Uterus (tissue), 4 donors: ENCODE data around the gene MSI2. TPM values are rescaled to one million over a fixed set of nuclear protein-coding genes. Genes with fewer than 3 reads are reported as not detected.

Experiments
- DNase-seq, 2 donors: peaks; one replicate each; pipeline ENCODE4 v3.0.0-alpha.2; 2019 to 2020
- H3K27ac ChIP-seq, 2 donors: fragments of 200-600 bp; sonication (generic); 1 replicate in 1 of 2; 2 replicates in 1 of 2; pipeline ENCODE4 v1.5.1; 2016 to 2018
- H3K27me3 ChIP-seq, 2 donors: fragments of 200-600 bp; sonication (generic); one replicate each; pipeline ENCODE4 v1.5.1; 2018 to 2019; ENCODE audit warnings: control low read depth in 1 of 2
- H3K36me3 ChIP-seq, 2 donors: fragments of 200-600 bp; sonication (generic); one replicate each; pipeline ENCODE4 v1.5.1; 2019; ENCODE audit warnings: control low read depth in 1 of 2
- H3K4me1 ChIP-seq, 2 donors: fragments of 200-600 bp; sonication (generic); one replicate each; pipeline ENCODE4 v1.5.1; 2018 to 2019; ENCODE audit warnings: control low read depth in 1 of 2
- H3K4me3 ChIP-seq, 2 donors: fragments of 200-600 bp; sonication (generic); 1 replicate in 1 of 2; 2 replicates in 1 of 2; pipeline ENCODE4 v1.5.1; 2018 to 2019; ENCODE audit warnings: mild to moderate bottlenecking in 1 of 2
- H3K9me3 ChIP-seq, 2 donors: fragments of 200-600 bp; sonication (generic); one replicate each; pipeline ENCODE4 v1.5.1; 2019; ENCODE audit warnings: control low read depth in 1 of 2
- POLR2A ChIP-seq, 2 donors: fragments of 450-650 bp; IDR thresholded peaks; one replicate each; pipeline ENCODE4 v1.6.1; 2016; ENCODE audit warnings: antibody characterized with exemption in 2 of 2, mild to moderate bottlenecking in 1 of 2, moderate library complexity in 1 of 2
- intact Hi-C: fragments of 100-400 bp; cut with DNase I; formaldehyde crosslinking; loops from one replicate; pipeline ENCODE4 v1.15.1; 2023; ENCODE audit warnings: low total_unique reads
- total RNA-seq, 4 donors: library from RNA; depleted of rRNA in 3 of 4; stranded (reverse); fragments of >200 nt in 3 of 4; gene quantifications; one replicate each; pipeline versions ENCODE4 v1.1.0 to v1.2.4, GENCODE V29; 2014 to 2023
- TF ChIP-seq, protein P1 (sequence below), 4 experiments: fragments of 200-600 bp in 2 of 4; fragments of 450-650 bp in 2 of 4; sonication (generic) in 2 of 4; IDR thresholded peaks; one replicate each; pipeline ENCODE4 v1.5.1; 2016 to 2019; ENCODE audit warnings: antibody characterized with exemption in 4 of 4, mild to moderate bottlenecking in 2 of 4, moderate library complexity in 1 of 4
- donor health status: DM: yes; HTN: yes; CAD: no.

Gene MSI2
- total RNA-seq, 4 donors from 2014 or later, result 13.2 to 60.8 (median 44.5) TPM

DNA sequence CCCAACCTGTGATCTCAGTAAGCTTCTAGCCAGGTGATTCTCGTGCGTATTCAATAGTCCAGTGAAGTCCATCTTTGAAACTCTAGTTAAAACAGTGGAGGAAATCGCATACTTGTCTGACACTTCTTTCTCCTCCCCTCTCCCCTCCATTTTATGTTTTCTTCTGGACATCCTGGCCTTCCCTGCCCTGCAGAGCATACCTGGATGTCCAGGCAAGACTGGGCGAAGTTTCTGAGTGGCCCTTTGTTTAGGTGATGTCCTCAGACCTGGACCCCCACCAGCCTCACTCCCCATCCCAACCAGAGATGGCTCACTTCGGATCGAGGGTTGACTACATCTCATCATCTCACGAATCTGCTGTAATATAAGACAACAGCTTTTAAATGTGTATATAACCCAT is 423.0 kb downstream of the MSI2 start:
- H3K27ac ChIP-seq, result no peak overlapping the region
- no peaks in the 10 kb centered on the region for H3K9me3 ChIP-seq
- intact Hi-C loops, result no loop called here
- no peak for DNase-seq
- no peaks in the 10 kb centered on the region for H3K36me3 ChIP-seq
- TF ChIP-seq POLR2A (IDR thresholded peaks at IDR 0.05), result no peak
- TF ChIP-seq, protein P1, sequence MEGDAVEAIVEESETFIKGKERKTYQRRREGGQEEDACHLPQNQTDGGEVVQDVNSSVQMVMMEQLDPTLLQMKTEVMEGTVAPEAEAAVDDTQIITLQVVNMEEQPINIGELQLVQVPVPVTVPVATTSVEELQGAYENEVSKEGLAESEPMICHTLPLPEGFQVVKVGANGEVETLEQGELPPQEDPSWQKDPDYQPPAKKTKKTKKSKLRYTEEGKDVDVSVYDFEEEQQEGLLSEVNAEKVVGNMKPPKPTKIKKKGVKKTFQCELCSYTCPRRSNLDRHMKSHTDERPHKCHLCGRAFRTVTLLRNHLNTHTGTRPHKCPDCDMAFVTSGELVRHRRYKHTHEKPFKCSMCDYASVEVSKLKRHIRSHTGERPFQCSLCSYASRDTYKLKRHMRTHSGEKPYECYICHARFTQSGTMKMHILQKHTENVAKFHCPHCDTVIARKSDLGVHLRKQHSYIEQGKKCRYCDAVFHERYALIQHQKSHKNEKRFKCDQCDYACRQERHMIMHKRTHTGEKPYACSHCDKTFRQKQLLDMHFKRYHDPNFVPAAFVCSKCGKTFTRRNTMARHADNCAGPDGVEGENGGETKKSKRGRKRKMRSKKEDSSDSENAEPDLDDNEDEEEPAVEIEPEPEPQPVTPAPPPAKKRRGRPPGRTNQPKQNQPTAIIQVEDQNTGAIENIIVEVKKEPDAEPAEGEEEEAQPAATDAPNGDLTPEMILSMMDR (IDR thresholded peaks at IDR 0.05), result no peak
- H3K4me1 ChIP-seq, result no peaks in the 10 kb centered on the region
- no peak overlapping the region for H3K4me3 ChIP-seq
- no peaks in the 10 kb centered on the region for H3K27me3 ChIP-seq

DNA sequence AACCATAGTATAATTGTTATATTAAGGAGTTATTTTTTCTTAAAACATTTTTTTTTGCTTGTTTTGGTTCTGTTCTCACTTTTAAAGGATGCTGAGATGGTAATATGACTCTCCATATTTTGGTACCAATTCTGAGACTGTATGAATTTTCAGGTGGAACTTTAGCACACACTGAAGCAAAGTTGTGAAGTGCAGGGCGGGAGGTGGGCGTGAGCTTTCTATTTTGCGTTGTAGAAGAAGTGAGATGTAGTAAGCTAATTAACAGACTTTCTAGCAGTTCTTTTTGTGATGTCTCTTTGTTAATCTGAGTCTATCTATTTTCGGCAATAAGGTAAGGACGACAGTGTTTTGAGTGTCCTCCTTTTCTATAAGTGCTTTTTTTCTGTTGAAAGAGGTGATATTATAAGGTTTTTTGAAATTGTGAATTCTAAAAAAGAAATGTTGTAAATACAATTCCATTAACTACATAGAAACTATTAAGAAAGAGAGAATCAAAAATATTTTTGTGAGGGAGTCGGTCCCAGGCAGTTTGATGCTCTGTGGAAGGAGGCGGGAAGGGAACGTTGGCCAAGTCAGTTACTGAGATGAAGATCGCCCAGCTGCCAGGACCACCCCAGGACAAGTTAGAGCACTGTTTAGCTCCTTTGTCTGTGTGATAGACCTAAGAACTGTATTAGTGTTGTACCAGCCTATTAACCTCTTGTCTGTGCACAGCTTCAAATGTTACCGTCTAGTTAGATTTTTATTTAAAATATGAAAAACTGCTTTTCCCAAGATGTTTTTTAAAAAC is 423.8 kb downstream of the MSI2 start:
- Histone ChIP-seq H3K9me3 (no peaks in the 10 kb centered on the region), H3K36me3 (no peaks in the 10 kb centered on the region), H3K4me1 (no peaks in the 10 kb centered on the region), H3K4me3 (no peak overlapping the region), H3K27ac (no peak overlapping the region), H3K27me3 (no peaks in the 10 kb centered on the region)
- TF ChIP-seq POLR2A (IDR thresholded peaks at IDR 0.05), result no peak
- TF ChIP-seq, protein P1 (IDR thresholded peaks at IDR 0.05), result no peak
- DNase-seq, result no peak
- intact Hi-C loops, result no loop called here

DNA sequence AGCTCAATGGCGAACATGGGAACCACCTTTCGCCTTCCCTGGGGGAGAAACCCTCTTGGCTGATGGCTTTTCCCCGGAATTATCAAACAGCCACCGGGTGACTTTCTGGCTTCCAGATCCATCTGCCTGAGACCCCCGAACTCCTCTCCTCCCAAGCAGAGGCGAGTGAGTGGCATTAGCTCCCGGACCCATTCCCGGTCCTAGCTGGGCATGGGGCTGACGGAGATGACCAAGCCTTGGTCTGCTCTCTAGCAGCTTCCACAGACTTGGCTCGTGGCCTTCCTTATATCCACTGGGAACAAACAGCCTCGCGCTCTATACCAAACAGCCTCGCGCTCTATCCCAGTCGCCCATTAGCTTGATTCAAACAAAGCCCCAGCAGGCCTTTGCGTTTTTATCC is 426.4 kb downstream of the MSI2 start:
- no peaks in the 10 kb centered on the region for H3K27me3 ChIP-seq
- no peaks in the 10 kb centered on the region for H3K36me3 ChIP-seq
- H3K9me3 ChIP-seq, result no peaks in the 10 kb centered on the region
- no peak overlapping the region for H3K27ac ChIP-seq
- intact Hi-C loops, result no loop called here
- no peaks in the 10 kb centered on the region for H3K4me1 ChIP-seq
- TF ChIP-seq POLR2A (IDR thresholded peaks at IDR 0.05), result no peak
- TF ChIP-seq, protein P1 (IDR thresholded peaks at IDR 0.05), result no peak
- DNase-seq, result no peak
- no peak overlapping the region for H3K4me3 ChIP-seq

DNA sequence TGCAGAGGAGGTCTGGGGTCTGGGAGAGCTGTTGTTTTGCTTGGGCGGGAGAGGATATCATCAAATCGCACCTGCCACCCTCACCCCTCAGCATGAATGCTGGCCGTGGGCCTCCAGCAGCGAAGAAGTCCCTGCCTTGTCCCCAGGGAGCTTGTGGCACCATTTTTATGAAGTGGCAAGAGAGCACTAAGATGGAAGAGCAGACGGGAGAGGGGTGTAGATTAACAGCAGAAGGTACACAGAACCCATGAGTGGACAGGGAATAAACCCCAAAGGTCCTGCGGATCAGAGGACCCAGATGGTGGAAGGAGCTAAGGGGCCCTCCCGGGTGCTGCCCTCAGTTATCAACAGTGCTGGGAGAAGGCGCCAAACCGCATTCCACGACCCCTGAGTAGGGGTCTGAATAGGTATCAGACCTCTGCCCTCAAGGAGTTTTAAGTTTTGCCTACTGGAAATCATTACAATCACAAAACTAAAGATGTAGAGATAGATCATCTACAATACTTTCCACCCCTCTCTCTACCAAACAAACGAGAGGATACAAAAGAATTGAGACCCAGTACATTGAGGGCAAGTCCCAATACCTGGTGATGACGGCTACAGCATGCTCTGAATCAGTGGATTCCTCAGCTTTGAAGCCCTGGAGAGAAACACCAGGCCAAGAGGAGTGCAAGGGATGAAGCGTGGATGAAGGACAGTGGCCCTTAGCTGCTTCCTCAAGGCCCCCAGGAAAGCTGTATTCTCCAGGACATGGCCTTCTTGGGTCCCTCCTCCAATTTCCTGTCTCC is 428.6 kb downstream of the MSI2 start:
- Histone ChIP-seq H3K4me3 (no peak overlapping the region), H3K36me3 (no peaks in the 10 kb centered on the region), H3K27me3 (no peaks in the 10 kb centered on the region), H3K27ac (no peak overlapping the region), H3K9me3 (no peaks in the 10 kb centered on the region), H3K4me1 (no peaks in the 10 kb centered on the region)
- intact Hi-C loops, result no loop called here
- no peak for DNase-seq
- TF ChIP-seq, protein P1 (IDR thresholded peaks at IDR 0.05), result no peak
- TF ChIP-seq POLR2A (IDR thresholded peaks at IDR 0.05), result no peak

DNA sequence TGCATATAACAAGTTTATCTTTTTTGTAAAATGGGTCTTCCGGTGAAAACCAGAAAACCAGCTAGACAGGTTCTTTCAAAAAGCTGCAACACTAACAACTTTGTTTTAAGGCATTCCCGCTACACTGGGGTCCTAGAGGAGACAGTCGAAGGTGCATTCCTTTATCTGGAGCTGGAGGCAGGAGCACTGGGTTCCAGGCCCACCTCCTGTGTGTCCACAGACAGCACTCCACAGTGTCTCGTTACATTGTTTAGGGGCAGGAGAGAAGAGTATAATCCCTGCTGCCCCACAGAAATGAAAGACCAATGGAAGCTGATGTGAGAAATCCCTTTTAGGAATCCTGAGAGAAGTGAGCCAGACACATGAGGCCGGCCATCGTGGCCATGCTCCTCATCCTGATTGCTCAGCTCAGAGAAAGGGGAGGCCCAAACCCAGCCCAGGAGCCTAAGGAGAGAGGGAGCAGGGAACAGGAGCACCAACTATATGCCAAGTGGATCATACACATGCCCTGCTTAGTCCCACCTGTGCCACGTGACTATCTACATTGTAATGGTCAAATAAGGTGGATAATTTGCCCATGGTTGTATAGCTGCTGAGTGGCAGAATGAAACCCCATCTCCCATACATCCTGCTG is 429.3 kb downstream of the MSI2 start:
- Histone ChIP-seq H3K36me3 (no peaks in the 10 kb centered on the region), H3K27me3 (no peaks in the 10 kb centered on the region), H3K27ac (no peak overlapping the region), H3K4me3 (no peak overlapping the region), H3K4me1 (no peaks in the 10 kb centered on the region), H3K9me3 (no peaks in the 10 kb centered on the region)
- TF ChIP-seq, protein P1 (IDR thresholded peaks at IDR 0.05), result no peak
- TF ChIP-seq POLR2A (IDR thresholded peaks at IDR 0.05), result no peak
- intact Hi-C loops, result no loop called here
- no peak for DNase-seq
